Activated CD8-positive, alpha-beta T cell treated with anti-CD3 and anti-CD28 coated beads for 36 hours (primary cell): Measurements from ENCODE around the gene MESD. TPM values are rescaled to one million over a fixed set of nuclear protein-coding genes. Genes with fewer than 3 reads are reported as not detected.

Source experiments
- ATAC-seq: fragments of 200-7000 bp; cut with Tn5 transposase; one replicate; pipeline ENCODE4 v1.10.0; 2021; ENCODE audit warnings: mild to moderate bottlenecking, moderate library complexity
- CTCF ChIA-PET: fragments of 350-600 bp; sonication (Branson Sonifier 250); formaldehyde crosslinking; loops from one replicate; lab custom pipeline; 2021; ENCODE audit warnings: antibody characterized with exemption; lab: Charles Lee
- POLR2A ChIA-PET: fragments of 350-600 bp; sonication (Branson Sonifier 250); formaldehyde crosslinking; loops from one replicate; lab custom pipeline; 2021; ENCODE audit warnings: antibody characterized with exemption; lab: Charles Lee
- DNase-seq: peaks from one replicate; pipeline ENCODE4 v3.0.0-alpha.2; 2020
- H3K27ac Mint-ChIP-seq: one replicate; pipeline ENCODE4 v1.8.0; 2021; ENCODE audit warnings: mild to moderate bottlenecking, mixed read lengths
- H3K27me3 Mint-ChIP-seq: one replicate; pipeline ENCODE4 v1.8.0; 2021; ENCODE audit warnings: mixed read lengths
- H3K36me3 Mint-ChIP-seq: one replicate; pipeline ENCODE4 v1.8.0; 2021; ENCODE audit warnings: low read depth, mixed read lengths
- H3K4me1 Mint-ChIP-seq: one replicate; pipeline ENCODE4 v1.8.0; 2021; ENCODE audit warnings: low read depth, mixed read lengths
- H3K4me3 Mint-ChIP-seq: one replicate; pipeline ENCODE4 v1.8.0; 2021; ENCODE audit warnings: mild to moderate bottlenecking, moderate library complexity, mixed read lengths
- H3K9me3 Mint-ChIP-seq: one replicate; pipeline ENCODE4 v1.8.0; 2021; ENCODE audit warnings: mixed read lengths
- CTCF ChIP-seq: fragments of 200-600 bp; IDR thresholded peaks from one replicate; pipeline ENCODE4 v1.8.0; 2022; ENCODE audit warnings: antibody characterized with exemption, mild to moderate bottlenecking
- intact Hi-C: fragments of 100-400 bp; cut with micrococcal nuclease; formaldehyde crosslinking; loops from one replicate; pipeline ENCODE4 v1.10.0; 2022
- total RNA-seq, 2 experiments: library from RNA; stranded (reverse); gene quantifications; one replicate each; pipeline ENCODE4 v1.2.3, GENCODE V29; 2021

The MESD gene
- total RNA-seq, 2 experiments from 2014 or later: 15.8 to 16.5 TPM

- CTCF ChIA-PET: interaction anchor here (0.8 to 2.3 kb wide), 6 partner anchors 9 to 287 kb away, joined by 3 to 25 read pairs (median 5); partner anchors contain the start of gene CEMIP
- ATAC-seq (no peak), DNase-seq (no peak)
- intact Hi-C loops: no loop called here
- no peaks in the 10 kb centered on the region for H3K9me3 Mint-ChIP-seq
- H3K27ac Mint-ChIP-seq: no peak overlapping the region
- TF ChIP-seq CTCF: no peak
- H3K4me3 Mint-ChIP-seq: no peak overlapping the region
- H3K36me3 Mint-ChIP-seq: peaks cover 54% of the 10 kb centered on the region
- POLR2A ChIA-PET: interaction anchor here (1.0 to 1.2 kb wide), 3 partner anchors 9 to 287 kb away, joined by 3 to 5 read pairs (median 3); no protein-coding TSS in a partner anchor
- H3K4me1 Mint-ChIP-seq: peaks cover 58% of the 10 kb centered on the region
- H3K27me3 Mint-ChIP-seq: no peaks in the 10 kb centered on the region
These were observed 9.9 kb downstream of the MESD start for GRCh38 chr15:80979538-80980200.

DNA sequence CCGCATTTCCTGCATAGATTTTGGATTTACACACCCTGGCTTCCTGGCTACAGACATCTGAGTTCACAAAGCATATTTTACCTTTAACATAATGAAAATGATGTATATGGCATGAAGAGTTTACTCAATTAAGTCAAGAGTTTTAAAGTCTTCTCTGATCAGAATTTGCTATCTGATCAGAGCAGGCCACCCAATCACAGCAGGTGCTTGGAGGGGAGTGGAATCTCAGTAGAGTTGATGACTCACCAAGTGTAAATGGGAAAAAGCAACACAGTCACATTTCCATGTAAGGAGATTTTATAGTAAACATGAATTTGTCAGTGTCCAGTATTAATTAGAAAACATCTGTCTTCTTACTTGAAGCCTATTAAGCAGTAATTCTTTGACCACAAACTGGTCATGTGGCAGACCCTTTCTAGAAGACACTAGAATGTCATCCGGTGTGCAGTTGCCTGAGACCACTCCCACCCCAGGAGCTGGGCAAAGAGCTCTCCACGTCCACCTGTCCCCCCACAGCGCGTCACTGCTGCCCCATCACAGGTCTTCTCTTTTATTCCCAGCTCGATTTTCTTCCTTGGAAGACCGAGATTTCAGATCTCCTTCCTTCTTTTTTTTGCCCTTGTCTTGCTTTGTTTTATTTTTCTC, 10.8 kb downstream of the MESD start:
- ChIA-PET POLR2A (interaction anchor here (1.2 kb wide), 1 partner anchor 287 kb away, joined by 3 read pairs; no protein-coding TSS in a partner anchor), CTCF (interaction anchor here (1.7 to 2.3 kb wide), 4 partner anchors 8 to 288 kb away, joined by 4 to 25 read pairs (median 8); no protein-coding TSS in a partner anchor)
- no peak overlapping the region for H3K4me3 Mint-ChIP-seq
- TF ChIP-seq CTCF: no peak
- ATAC-seq: no peak
- peaks cover 53% of the 10 kb centered on the region for H3K4me1 Mint-ChIP-seq
- peaks cover 49% of the 10 kb centered on the region for H3K36me3 Mint-ChIP-seq
- intact Hi-C loops: no loop called here
- peak overlapping the region; percentile 23 for H3K27ac Mint-ChIP-seq
- DNase-seq: no peak
- no peaks in the 10 kb centered on the region for H3K9me3 Mint-ChIP-seq
- no peaks in the 10 kb centered on the region for H3K27me3 Mint-ChIP-seq

DNA sequence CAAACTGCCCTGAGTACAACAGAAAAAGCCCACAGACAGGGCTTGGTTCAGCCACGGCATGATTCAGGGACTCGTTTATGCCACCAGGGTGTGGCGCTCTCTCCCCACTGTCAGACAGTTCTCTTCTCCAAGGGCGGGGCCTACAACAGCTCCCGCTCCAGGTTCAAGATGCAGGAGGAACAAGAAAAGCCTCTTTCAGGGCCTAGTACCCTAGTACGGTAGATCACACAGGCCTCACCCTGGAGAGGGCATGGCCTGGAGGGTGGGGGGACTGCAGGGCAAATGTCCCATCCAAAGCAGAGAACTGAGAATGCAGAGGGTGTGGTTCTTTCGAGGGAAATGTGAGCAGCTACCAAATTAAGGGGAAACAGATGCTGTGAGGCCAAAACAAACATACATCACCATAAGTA, 12.0 kb downstream of the MESD start:
- POLR2A ChIA-PET: interaction anchor here (0.6 kb wide), 1 partner anchor 21 kb away, joined by 3 read pairs; no protein-coding TSS in a partner anchor
- CTCF ChIA-PET: interaction anchor here (0.8 to 4.4 kb wide), 8 partner anchors 10 to 522 kb away, joined by 3 to 34 read pairs (median 4); no protein-coding TSS in a partner anchor
- intact Hi-C loops: no loop called here

GRCh38 chr15:80976851-80977250, 12.8 kb downstream of the MESD start:
- H3K27me3 Mint-ChIP-seq: no peaks in the 10 kb centered on the region
- peaks cover 40% of the 10 kb centered on the region for H3K36me3 Mint-ChIP-seq
- ChIA-PET POLR2A (no interaction called here), CTCF (interaction anchor here (1.1 to 4.4 kb wide), 6 partner anchors 9 to 521 kb away, joined by 3 to 34 read pairs (median 6); no protein-coding TSS in a partner anchor)
- H3K4me1 Mint-ChIP-seq: peaks cover 41% of the 10 kb centered on the region
- peak overlapping the region; percentile 4 for H3K27ac Mint-ChIP-seq
- H3K4me3 Mint-ChIP-seq: no peak overlapping the region
- DNase-seq: no peak
- TF ChIP-seq CTCF: no peak
- H3K9me3 Mint-ChIP-seq: no peaks in the 10 kb centered on the region
- intact Hi-C loops: no loop called here
- ATAC-seq: no peak

More for the DNA sequence above, 12.0 kb downstream of the MESD start:
- Mint-ChIP-seq H3K4me1 (peaks cover 48% of the 10 kb centered on the region), H3K4me3 (no peak overlapping the region), H3K27ac (peak overlapping the region; percentile 31), H3K36me3 (peaks cover 44% of the 10 kb centered on the region), H3K27me3 (no peaks in the 10 kb centered on the region), H3K9me3 (no peaks in the 10 kb centered on the region)
- DNase-seq (peak; percentile 69), ATAC-seq (peak; percentile 80)
- peak; percentile 51 for TF ChIP-seq CTCF
